GM12892 (cell line): Measurements from ENCODE around the gene LYRM4.

Experiments
- POLR2A ChIP-seq: IDR thresholded peaks from 2 replicates; pipeline ENCODE4 v1.6.1; 2011; ENCODE audit warnings: low read depth, low read length, control low read depth
- TAF1 ChIP-seq: IDR thresholded peaks from 2 replicates; pipeline ENCODE4 v1.6.1; 2011; ENCODE audit warnings: low read depth, mild to moderate bottlenecking, control low read depth, low read length, borderline replicate concordance

DNA sequence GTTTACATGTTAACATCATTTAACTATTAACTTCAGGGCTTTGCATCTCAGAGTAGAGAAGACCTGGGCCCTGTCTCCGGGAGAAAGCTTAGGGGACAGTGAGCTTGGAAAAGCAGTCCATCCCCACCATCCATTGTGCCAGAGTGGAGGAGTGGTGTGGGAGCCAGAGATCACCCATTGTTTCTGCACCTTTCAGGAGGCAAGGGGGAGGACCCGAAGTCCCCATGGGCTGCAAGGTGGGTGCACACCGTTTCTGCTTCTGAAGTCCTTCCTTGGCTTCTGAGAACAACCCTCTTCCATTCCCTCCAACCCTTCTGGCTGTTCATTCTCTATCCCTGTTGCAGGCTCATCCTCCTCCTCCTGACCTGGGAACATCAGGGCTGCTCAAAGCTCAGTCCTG lies 179.6 kb downstream of the LYRM4 start:
- TF ChIP-seq POLR2A (no peak), TAF1 (no peak)
